GM12878 (cell line): ENCODE results near the gene HHLA2. TPM values are rescaled to one million over a fixed set of nuclear protein-coding genes. Genes with fewer than 3 reads are reported as not detected.

Source experiments
- BCL11A ChIP-seq: IDR thresholded peaks from 2 replicates; pipeline ENCODE4 v1.6.1; 2011; ENCODE audit warnings: low read depth, low read length
- CREB1 ChIP-seq: IDR thresholded peaks from 2 replicates; pipeline ENCODE4 v1.6.1; 2012; ENCODE audit warnings: low read depth, mild to moderate bottlenecking, inconsistent platforms
- EGR1 ChIP-seq, 2 experiments: IDR thresholded peaks; 1 replicate in 1 of 2; 2 replicates in 1 of 2; pipeline ENCODE4 v1.6.1; 2011 to 2012; ENCODE audit warnings: low read depth in 2 of 2, low read length in 2 of 2, borderline replicate concordance in 1 of 2, mild to moderate bottlenecking in 1 of 2, moderate library complexity in 1 of 2
- EP300 ChIP-seq, 2 experiments: fragments of 150-350 bp in 1 of 2; IDR thresholded peaks; 2 replicates each; pipeline ENCODE4 v1.6.1; 2011 to 2012; ENCODE audit warnings: low read depth in 2 of 2, low read length in 2 of 2, borderline replicate concordance in 1 of 2, improper control_type of control experiment in 1 of 2, inconsistent platforms in 1 of 2; ENCODE audit not compliant: control insufficient read depth in 1 of 2
- GATAD2B ChIP-seq: fragments of 450-650 bp; conservative IDR thresholded peaks from 2 replicates; pipeline ENCODE4 v1.6.1; 2017; ENCODE audit warnings: low read depth, mild to moderate bottlenecking, moderate library complexity
- HDAC6 ChIP-seq: fragments of 200-600 bp; sonication (generic); IDR thresholded peaks from one replicate; pipeline ENCODE4 v1.8.0; 2017; ENCODE audit warnings: antibody characterized with exemption; ENCODE audit not compliant: unreplicated experiment
- HSF1 ChIP-seq: fragments of 150-350 bp; IDR thresholded peaks from 2 replicates; pipeline ENCODE4 v1.6.1; 2014; ENCODE audit warnings: mild to moderate bottlenecking, low read depth, low read length
- IRF4 ChIP-seq: IDR thresholded peaks from 2 replicates; pipeline ENCODE4 v1.6.1; 2011; ENCODE audit warnings: low read depth, low read length
- MEF2B ChIP-seq: fragments of 450-650 bp; IDR thresholded peaks from 2 replicates; pipeline ENCODE4 v1.6.1; 2018; ENCODE audit warnings: mild to moderate bottlenecking, moderate library complexity; ENCODE audit not compliant: partially characterized antibody, poor library complexity, severe bottlenecking
- MXI1 ChIP-seq: fragments of 150-350 bp; IDR thresholded peaks from 2 replicates; pipeline ENCODE4 v1.6.1; 2011; ENCODE audit warnings: low read depth, mild to moderate bottlenecking, inconsistent platforms, low read length, improper control_type of control experiment
- NFXL1 ChIP-seq: fragments of 450-650 bp; IDR thresholded peaks from 2 replicates; pipeline ENCODE4 v1.6.1; 2017; ENCODE audit warnings: antibody characterized with exemption, mild to moderate bottlenecking, borderline replicate concordance
- RAD51 ChIP-seq: fragments of 450-650 bp; IDR thresholded peaks from 2 replicates; pipeline ENCODE4 v1.6.1; 2016; ENCODE audit warnings: moderate library complexity, mild to moderate bottlenecking, inconsistent platforms
- SIX5 ChIP-seq: IDR thresholded peaks from 2 replicates; pipeline ENCODE4 v1.6.1; 2011; ENCODE audit warnings: mild to moderate bottlenecking, low read depth, low read length, moderate library complexity; ENCODE audit not compliant: severe bottlenecking
- STAT3 ChIP-seq: IDR thresholded peaks from 2 replicates; pipeline ENCODE4 v1.6.1; 2011; ENCODE audit warnings: low read depth, low read length, improper control_type of control experiment
- SUZ12 ChIP-seq: fragments of 200-600 bp; sonication (generic); IDR thresholded peaks from one replicate; pipeline ENCODE4 v1.6.1; 2018; ENCODE audit warnings: antibody characterized with exemption, mild to moderate bottlenecking; ENCODE audit not compliant: unreplicated experiment
- TCF3 ChIP-seq: IDR thresholded peaks from 2 replicates; pipeline ENCODE4 v1.6.1; 2012; ENCODE audit warnings: low read depth, mild to moderate bottlenecking, low read length, borderline replicate concordance; ENCODE audit not compliant: insufficient read depth
- WRNIP1 ChIP-seq: IDR thresholded peaks from 2 replicates; pipeline ENCODE4 v1.6.1; 2011; ENCODE audit warnings: low read depth, low read length, improper control_type of control experiment, borderline replicate concordance
- ZNF207 ChIP-seq: fragments of 450-650 bp; IDR thresholded peaks from 2 replicates; pipeline ENCODE4 v1.6.1; 2014; ENCODE audit warnings: antibody characterized with exemption, mild to moderate bottlenecking, borderline replicate concordance
- ZNF217 ChIP-seq: fragments of 450-650 bp; IDR thresholded peaks from 2 replicates; pipeline ENCODE4 v1.6.1; 2017; ENCODE audit warnings: antibody characterized with exemption, mild to moderate bottlenecking
- ZNF24 ChIP-seq: fragments of 450-650 bp; IDR thresholded peaks from 2 replicates; pipeline ENCODE4 v1.6.1; 2017; ENCODE audit warnings: antibody characterized with exemption, mild to moderate bottlenecking
- polyA plus RNA-seq, 11 experiments: library from polyadenylated mRNA; depleted of rRNA in 4 of 11; unstranded in 6 of 11; stranded (reverse) in 5 of 11; fragments of >200 nt; fragmentation: Nextera tagmentation in 4 of 11; fragmentation: Illumina TruSeq in 1 of 11; extraction: Ambion mirVana in 4 of 11; extraction: Trizol in 1 of 11; gene quantifications; 1 replicate in 1 of 11; 2 replicates in 10 of 11; pipeline versions ENCODE4 v1.2.1 to v1.2.3, GENCODE V29; 2011 to 2016; ENCODE audit warnings: inconsistent platforms in 2 of 11, missing spikeins in 2 of 11, low read depth in 1 of 11
- total RNA-seq, 4 experiments: library from RNA; depleted of rRNA in 3 of 4; stranded (reverse); fragments of >200 nt in 3 of 4; fragmentation: Illumina TruSeq in 1 of 4; extraction: Trizol in 1 of 4; gene quantifications; 2 replicates each; pipeline versions ENCODE4 v1.2.1 to v1.2.3, GENCODE V29; 2013 to 2021
- TF ChIP-seq, protein P1 (sequence below): fragments of 450-650 bp; IDR thresholded peaks from 2 replicates; pipeline ENCODE4 v1.6.1; 2017; ENCODE audit warnings: mild to moderate bottlenecking, low read depth, inconsistent platforms; ENCODE audit not compliant: poor library complexity, severe bottlenecking
- TF ChIP-seq, protein P2 (sequence below): fragments of 450-650 bp; IDR thresholded peaks from 2 replicates; pipeline ENCODE4 v1.6.1; 2017; ENCODE audit warnings: mild to moderate bottlenecking
- TF ChIP-seq, protein P3 (sequence below): fragments of 450-650 bp; IDR thresholded peaks from 2 replicates; pipeline ENCODE4 v1.6.1; 2018; ENCODE audit warnings: borderline replicate concordance, mild to moderate bottlenecking; ENCODE audit not compliant: partially characterized antibody

Gene HHLA2
- total and polyA plus RNA-seq, 10 of the 15 experiments (the other 5 are each of a cell fraction or from before 2014, with no cell fraction given), result 0.11 to 1.3 (median 0.28) TPM; not detected in 1

GRCh38 chr3:108287146-108287545, 9.2 kb upstream of the HHLA2 start (continued):
- TF ChIP-seq, protein P1, sequence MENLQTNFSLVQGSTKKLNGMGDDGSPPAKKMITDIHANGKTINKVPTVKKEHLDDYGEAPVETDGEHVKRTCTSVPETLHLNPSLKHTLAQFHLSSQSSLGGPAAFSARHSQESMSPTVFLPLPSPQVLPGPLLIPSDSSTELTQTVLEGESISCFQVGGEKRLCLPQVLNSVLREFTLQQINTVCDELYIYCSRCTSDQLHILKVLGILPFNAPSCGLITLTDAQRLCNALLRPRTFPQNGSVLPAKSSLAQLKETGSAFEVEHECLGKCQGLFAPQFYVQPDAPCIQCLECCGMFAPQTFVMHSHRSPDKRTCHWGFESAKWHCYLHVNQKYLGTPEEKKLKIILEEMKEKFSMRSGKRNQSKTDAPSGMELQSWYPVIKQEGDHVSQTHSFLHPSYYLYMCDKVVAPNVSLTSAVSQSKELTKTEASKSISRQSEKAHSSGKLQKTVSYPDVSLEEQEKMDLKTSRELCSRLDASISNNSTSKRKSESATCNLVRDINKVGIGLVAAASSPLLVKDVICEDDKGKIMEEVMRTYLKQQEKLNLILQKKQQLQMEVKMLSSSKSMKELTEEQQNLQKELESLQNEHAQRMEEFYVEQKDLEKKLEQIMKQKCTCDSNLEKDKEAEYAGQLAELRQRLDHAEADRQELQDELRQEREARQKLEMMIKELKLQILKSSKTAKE, result no peak
- TF ChIP-seq, protein P2, sequence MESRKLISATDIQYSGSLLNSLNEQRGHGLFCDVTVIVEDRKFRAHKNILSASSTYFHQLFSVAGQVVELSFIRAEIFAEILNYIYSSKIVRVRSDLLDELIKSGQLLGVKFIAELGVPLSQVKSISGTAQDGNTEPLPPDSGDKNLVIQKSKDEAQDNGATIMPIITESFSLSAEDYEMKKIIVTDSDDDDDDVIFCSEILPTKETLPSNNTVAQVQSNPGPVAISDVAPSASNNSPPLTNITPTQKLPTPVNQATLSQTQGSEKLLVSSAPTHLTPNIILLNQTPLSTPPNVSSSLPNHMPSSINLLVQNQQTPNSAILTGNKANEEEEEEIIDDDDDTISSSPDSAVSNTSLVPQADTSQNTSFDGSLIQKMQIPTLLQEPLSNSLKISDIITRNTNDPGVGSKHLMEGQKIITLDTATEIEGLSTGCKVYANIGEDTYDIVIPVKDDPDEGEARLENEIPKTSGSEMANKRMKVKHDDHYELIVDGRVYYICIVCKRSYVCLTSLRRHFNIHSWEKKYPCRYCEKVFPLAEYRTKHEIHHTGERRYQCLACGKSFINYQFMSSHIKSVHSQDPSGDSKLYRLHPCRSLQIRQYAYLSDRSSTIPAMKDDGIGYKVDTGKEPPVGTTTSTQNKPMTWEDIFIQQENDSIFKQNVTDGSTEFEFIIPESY, result no peak
- TF ChIP-seq EGR1 (IDR thresholded peaks at IDR 0.05; ENCODE audit: borderline replicate concordance in 1 of 2, low read depth in 2 of 2, low read length in 2 of 2) (no peak), SIX5 (no peak), WRNIP1 (no peak), NFXL1 (no peak), MEF2B (no peak), ZNF217 (no peak), MXI1 (no peak), IRF4 (no peak), ZNF207 (no peak), BCL11A (peak; percentile 51; the same call in 1 of the 2 replicates), HSF1 (no peak), GATAD2B (no peak), CREB1 (0 out of 2 replicates have a peak, but pooled peaks have one; percentile 22), ZNF24 (no peak), EP300 (IDR thresholded peaks at IDR 0.05; ENCODE audit: borderline replicate concordance in 1 of 2, control insufficient read depth in 1 of 2, low read depth in 2 of 2, low read length in 2 of 2) (no peak), HDAC6 (no peak), TCF3 (no peak), RAD51 (no peak), STAT3 (no peak), SUZ12 (no peak)
- TF ChIP-seq, protein P3, sequence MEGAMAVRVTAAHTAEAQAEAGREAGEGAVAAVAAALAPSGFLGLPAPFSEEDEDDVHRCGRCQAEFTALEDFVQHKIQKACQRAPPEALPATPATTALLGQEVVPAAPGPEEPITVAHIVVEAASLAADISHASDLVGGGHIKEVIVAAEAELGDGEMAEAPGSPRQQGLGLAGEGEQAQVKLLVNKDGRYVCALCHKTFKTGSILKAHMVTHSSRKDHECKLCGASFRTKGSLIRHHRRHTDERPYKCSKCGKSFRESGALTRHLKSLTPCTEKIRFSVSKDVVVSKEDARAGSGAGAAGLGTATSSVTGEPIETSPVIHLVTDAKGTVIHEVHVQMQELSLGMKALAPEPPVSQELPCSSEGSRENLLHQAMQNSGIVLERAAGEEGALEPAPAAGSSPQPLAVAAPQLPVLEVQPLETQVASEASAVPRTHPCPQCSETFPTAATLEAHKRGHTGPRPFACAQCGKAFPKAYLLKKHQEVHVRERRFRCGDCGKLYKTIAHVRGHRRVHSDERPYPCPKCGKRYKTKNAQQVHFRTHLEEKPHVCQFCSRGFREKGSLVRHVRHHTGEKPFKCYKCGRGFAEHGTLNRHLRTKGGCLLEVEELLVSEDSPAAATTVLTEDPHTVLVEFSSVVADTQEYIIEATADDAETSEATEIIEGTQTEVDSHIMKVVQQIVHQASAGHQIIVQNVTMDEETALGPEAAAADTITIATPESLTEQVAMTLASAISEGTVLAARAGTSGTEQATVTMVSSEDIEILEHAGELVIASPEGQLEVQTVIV, result no peak
